Measurements from ENCODE around the gene BAIAP2L1.

Gene BAIAP2L1

DNA sequence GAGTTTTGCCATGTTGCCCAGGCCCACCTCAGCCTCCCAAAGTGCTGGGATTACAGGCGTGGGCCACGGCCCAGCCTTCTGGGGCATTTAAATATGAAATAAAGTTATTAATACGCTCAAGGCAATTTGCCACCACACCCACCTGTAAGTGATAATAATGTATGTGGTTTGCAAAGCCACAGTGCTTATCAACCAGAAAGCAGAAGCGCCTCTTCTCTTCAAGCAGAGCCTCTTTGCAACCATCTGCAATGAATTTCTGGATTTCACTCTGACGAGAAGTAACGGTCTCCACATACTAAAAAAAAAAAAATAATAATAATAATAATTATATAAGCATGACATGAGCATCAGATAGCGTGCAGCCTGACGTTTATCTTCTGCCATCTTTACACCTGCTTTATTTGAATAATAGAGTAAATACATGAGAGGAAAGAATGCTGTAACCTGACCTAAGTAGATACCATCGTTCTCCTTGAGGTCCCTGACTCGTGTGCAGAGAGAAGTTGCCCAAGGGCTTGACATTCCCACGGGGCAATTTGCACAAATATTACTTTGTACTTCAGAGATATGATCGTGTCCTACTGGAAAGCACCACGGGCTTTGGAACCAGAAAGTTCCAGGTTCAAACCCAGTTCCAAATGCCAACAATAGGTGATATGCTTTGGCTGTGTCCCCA, 85.4 kb downstream of the BAIAP2L1 start:
- FAIRE-seq (no peak), DNase-seq (ENCODE audit: insufficient read length, low spot score) (no peak)
- TF ChIP-seq TAF1 (IDR thresholded peaks at IDR 0.05; ENCODE audit: low read depth, low read length) (no peak), SPI1 (IDR thresholded peaks at IDR 0.05; ENCODE audit: low read depth, low read length) (peak; percentile 94), PAX5 (IDR thresholded peaks at IDR 0.05; ENCODE audit: insufficient read depth, low read length, severe bottlenecking) (peak; percentile 19), POLR2A (IDR thresholded peaks at IDR 0.05; ENCODE audit: low read depth, low read length) (no peak), POU2F2 (IDR thresholded peaks at IDR 0.05; ENCODE audit: low read depth, low read length) (peak; percentile 82; the same call in 1 of the 2 replicates), POLR2AphosphoS5 (IDR thresholded peaks at IDR 0.05; ENCODE audit: low read depth, low read length) (no peak)

DNA sequence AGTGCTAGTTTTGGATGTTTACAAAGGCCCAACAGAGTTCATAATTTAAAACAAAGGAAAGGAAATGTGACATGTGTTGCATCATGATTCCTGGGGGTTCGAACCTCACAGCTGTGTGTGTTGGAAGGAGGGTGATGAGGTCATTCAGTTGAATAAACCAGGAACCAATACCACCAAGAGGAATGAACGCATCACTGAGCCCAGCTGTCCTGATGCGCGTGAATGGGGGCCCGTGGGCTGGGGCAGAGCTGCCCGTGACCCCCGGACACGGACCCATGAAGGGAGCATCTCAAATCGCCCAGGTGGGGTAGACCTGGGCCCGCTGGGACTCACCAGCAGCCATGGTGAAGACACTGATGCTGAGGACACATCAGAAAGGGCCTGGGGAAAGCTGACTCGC, 86.4 kb downstream of the BAIAP2L1 start:
- DNase-seq (ENCODE audit: insufficient read length, low spot score) (no peak), FAIRE-seq (peak; percentile 56)
- TF ChIP-seq POU2F2 (IDR thresholded peaks at IDR 0.05; ENCODE audit: low read depth, low read length) (no peak), PAX5 (IDR thresholded peaks at IDR 0.05; ENCODE audit: insufficient read depth, low read length, severe bottlenecking) (peak; percentile 83)

DNA sequence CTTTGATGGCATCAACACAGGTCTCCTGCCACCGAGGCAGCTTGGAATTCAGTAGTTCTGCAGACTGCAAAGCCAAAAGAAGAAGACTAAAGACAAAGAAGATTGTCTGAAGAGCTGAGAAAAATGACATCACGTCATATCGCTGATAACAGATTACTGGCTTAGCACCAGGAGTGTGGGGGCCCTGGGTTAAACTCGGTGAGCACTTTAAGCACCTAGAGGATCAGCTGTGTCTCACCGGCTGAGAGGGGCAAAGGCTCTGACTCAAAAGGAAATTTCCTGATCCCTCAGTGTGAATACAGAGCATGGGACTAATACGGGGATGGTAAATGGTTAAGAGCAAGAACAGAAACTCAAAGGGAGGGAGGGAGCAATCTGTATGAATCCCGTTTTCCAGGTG, 88.7 kb downstream of the BAIAP2L1 start:
- FAIRE-seq: no peak
- no peak for DNase-seq (ENCODE audit: insufficient read length, low spot score)
- no peak for TF ChIP-seq POLR2A (IDR thresholded peaks at IDR 0.05; ENCODE audit: low read depth, low read length)
- no peak for TF ChIP-seq PAX5 (IDR thresholded peaks at IDR 0.05; ENCODE audit: insufficient read depth, low read length, severe bottlenecking)
- TF ChIP-seq TAF1 (IDR thresholded peaks at IDR 0.05; ENCODE audit: low read depth, low read length): no peak
- TF ChIP-seq SPI1 (IDR thresholded peaks at IDR 0.05; ENCODE audit: low read depth, low read length): no peak
- TF ChIP-seq POU2F2 (IDR thresholded peaks at IDR 0.05; ENCODE audit: low read depth, low read length): no peak
- TF ChIP-seq POLR2AphosphoS5 (IDR thresholded peaks at IDR 0.05; ENCODE audit: low read depth, low read length): no peak

DNA sequence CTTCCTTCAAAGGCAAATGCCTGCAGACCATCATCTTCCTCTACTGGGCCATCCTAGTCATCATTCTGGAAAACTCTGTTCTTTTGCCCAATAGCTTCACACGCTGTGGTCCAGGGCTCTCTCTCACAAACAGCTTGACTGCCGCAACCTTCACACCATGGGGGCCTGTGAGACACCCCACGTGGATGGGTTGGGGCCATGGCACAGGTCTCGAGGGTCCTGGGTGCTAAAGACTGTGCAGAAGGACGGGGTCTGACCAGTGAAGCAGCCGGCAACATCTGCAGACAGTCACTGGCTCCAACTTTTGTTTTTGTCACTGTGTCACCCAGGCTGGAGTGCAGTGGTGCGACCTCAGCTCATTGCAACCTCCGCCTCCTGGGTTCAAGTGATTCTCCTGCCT, 91.3 kb downstream of the BAIAP2L1 start:
- no peak for DNase-seq (ENCODE audit: insufficient read length, low spot score)
- no peak for FAIRE-seq
- no peak for TF ChIP-seq PAX5 (IDR thresholded peaks at IDR 0.05; ENCODE audit: insufficient read depth, low read length, severe bottlenecking)
- TF ChIP-seq TAF1 (IDR thresholded peaks at IDR 0.05; ENCODE audit: low read depth, low read length): no peak
- TF ChIP-seq POLR2AphosphoS5 (IDR thresholded peaks at IDR 0.05; ENCODE audit: low read depth, low read length): no peak
- no peak for TF ChIP-seq POLR2A (IDR thresholded peaks at IDR 0.05; ENCODE audit: low read depth, low read length)
- no peak for TF ChIP-seq POU2F2 (IDR thresholded peaks at IDR 0.05; ENCODE audit: low read depth, low read length)
- TF ChIP-seq SPI1 (IDR thresholded peaks at IDR 0.05; ENCODE audit: low read depth, low read length): no peak

DNA sequence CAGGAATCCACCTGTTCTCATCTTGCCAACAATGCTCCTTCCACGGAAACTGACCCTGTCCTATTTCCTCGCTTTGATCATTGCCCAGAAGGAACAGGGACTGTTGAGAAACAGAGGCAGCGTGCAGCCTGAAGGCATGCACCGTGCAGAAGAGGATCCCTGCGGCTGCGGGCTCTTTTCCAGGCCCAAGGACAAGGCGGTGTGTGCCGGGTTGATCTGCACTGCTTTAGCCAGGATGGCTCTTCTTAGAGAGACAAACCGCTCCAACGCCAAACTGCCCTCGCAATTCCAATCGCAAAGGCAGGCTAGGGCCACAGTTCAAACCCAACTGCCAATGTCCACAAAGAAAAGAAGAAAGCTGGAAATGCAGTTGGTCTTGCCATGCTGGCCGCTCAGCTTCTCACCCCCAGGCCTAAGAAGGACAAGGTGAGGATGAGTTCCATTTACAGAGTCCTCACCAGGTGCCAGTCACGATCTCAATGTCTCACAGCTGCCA, 92.9 kb downstream of the BAIAP2L1 start:
- DNase-seq (ENCODE audit: insufficient read length, low spot score): no peak
- no peak for TF ChIP-seq POLR2AphosphoS5 (IDR thresholded peaks at IDR 0.05; ENCODE audit: low read depth, low read length)
- TF ChIP-seq TAF1 (IDR thresholded peaks at IDR 0.05; ENCODE audit: low read depth, low read length): no peak
- no peak for TF ChIP-seq SPI1 (IDR thresholded peaks at IDR 0.05; ENCODE audit: low read depth, low read length)
- TF ChIP-seq POLR2A (IDR thresholded peaks at IDR 0.05; ENCODE audit: low read depth, low read length): no peak
- no peak for TF ChIP-seq POU2F2 (IDR thresholded peaks at IDR 0.05; ENCODE audit: low read depth, low read length)
- TF ChIP-seq PAX5 (IDR thresholded peaks at IDR 0.05; ENCODE audit: insufficient read depth, low read length, severe bottlenecking): no peak
- FAIRE-seq: no peak

DNA sequence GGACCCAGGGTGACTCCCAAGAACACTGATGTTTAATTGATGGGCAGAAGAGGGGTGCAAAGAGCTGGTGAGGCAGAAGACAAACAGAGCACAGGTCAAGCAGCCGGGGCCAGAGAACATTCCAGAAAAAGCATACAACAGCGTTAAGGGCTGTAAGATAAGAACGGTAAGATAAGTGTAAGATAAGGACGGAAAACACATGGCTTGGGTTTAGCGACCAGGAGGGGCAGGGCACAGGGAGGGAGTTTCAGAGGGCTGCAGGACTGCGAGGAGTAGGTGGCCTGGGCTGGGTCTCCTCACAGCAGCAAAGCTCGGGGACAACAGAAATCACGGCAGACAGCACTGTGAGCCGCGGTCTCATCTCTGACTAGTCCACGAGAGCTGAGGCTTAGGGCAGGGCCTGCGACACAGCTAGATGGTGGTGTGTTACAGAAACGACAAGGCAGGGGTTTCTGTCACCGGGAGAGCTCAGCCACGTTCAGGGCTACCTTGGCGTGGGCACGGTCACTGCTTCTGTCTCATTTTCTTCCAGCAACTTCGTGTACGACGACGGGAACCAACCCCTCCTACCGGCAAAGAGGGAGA, 94.8 kb downstream of the BAIAP2L1 start:
- FAIRE-seq (no peak), DNase-seq (ENCODE audit: insufficient read length, low spot score) (no peak)
- TF ChIP-seq POLR2AphosphoS5 (IDR thresholded peaks at IDR 0.05; ENCODE audit: low read depth, low read length): no peak
- no peak for TF ChIP-seq POU2F2 (IDR thresholded peaks at IDR 0.05; ENCODE audit: low read depth, low read length)
- TF ChIP-seq SPI1 (IDR thresholded peaks at IDR 0.05; ENCODE audit: low read depth, low read length): no peak

DNA sequence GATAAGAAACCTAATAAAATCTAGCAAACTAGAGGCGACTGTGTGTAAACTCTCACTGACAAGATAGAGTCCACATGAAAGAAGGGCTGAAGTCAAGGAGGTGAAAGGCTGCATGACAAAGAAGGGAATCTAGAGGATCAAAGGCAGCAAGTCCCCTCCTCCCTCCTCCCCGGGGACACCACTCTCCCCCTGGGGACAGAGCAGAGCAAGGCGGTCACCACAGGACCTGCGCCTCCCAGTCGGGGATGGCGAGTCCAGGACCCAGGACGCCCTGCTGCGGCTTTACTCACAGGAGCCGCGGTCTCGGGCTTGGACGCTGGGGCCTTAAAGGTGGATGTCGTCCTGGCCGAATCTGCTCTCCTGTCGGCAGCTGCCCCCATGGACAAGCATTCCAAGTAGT, 97.0 kb downstream of the BAIAP2L1 start:
- TF ChIP-seq PAX5 (IDR thresholded peaks at IDR 0.05; ENCODE audit: insufficient read depth, low read length, severe bottlenecking): no peak
- TF ChIP-seq SPI1 (IDR thresholded peaks at IDR 0.05; ENCODE audit: low read depth, low read length): no peak
- no peak for TF ChIP-seq POLR2A (IDR thresholded peaks at IDR 0.05; ENCODE audit: low read depth, low read length)
- TF ChIP-seq POLR2AphosphoS5 (IDR thresholded peaks at IDR 0.05; ENCODE audit: low read depth, low read length): no peak
- TF ChIP-seq TAF1 (IDR thresholded peaks at IDR 0.05; ENCODE audit: low read depth, low read length): no peak
- TF ChIP-seq POU2F2 (IDR thresholded peaks at IDR 0.05; ENCODE audit: low read depth, low read length): no peak
- no peak for DNase-seq (ENCODE audit: insufficient read length, low spot score)
- no peak for FAIRE-seq

DNA sequence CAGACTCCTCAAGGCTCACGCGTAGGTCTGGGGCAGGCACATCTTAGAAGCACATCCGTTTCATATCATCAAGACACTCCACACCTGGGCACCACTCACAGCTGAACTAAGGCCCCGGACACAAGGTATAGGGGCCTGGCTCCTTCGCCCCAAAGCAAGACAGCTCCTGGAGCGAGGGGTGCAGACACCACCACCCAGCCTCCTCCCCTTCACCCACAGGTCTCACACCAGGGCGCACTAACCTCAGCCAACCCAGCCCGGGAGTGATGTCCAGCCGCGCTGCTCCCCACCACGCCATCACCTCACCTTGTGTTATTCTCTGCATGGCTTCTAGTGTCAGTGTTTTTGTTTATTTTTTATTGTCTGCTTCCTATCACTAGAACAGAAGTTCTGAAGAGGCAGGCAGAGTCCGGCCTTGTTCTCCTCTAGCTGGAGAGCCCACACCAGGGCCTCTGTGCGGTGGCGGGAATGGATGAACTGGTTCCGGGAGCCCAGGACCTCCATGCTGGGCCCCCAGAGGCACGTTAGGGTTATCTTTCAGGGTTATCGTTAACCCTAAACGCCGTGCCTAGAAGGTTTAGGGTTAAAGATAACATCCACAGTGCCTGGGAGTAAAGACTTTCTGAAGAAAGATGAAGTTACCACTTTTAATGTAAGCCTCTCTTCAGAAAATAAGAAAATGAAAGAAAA, 97.6 kb downstream of the BAIAP2L1 start:
- no peak for FAIRE-seq
- no peak for DNase-seq (ENCODE audit: insufficient read length, low spot score)
- TF ChIP-seq POU2F2 (IDR thresholded peaks at IDR 0.05; ENCODE audit: low read depth, low read length) (no peak), POLR2AphosphoS5 (IDR thresholded peaks at IDR 0.05; ENCODE audit: low read depth, low read length) (no peak), POLR2A (IDR thresholded peaks at IDR 0.05; ENCODE audit: low read depth, low read length) (no peak), PAX5 (IDR thresholded peaks at IDR 0.05; ENCODE audit: insufficient read depth, low read length, severe bottlenecking) (no peak), SPI1 (IDR thresholded peaks at IDR 0.05; ENCODE audit: low read depth, low read length) (no peak), TAF1 (IDR thresholded peaks at IDR 0.05; ENCODE audit: low read depth, low read length) (no peak)

DNA sequence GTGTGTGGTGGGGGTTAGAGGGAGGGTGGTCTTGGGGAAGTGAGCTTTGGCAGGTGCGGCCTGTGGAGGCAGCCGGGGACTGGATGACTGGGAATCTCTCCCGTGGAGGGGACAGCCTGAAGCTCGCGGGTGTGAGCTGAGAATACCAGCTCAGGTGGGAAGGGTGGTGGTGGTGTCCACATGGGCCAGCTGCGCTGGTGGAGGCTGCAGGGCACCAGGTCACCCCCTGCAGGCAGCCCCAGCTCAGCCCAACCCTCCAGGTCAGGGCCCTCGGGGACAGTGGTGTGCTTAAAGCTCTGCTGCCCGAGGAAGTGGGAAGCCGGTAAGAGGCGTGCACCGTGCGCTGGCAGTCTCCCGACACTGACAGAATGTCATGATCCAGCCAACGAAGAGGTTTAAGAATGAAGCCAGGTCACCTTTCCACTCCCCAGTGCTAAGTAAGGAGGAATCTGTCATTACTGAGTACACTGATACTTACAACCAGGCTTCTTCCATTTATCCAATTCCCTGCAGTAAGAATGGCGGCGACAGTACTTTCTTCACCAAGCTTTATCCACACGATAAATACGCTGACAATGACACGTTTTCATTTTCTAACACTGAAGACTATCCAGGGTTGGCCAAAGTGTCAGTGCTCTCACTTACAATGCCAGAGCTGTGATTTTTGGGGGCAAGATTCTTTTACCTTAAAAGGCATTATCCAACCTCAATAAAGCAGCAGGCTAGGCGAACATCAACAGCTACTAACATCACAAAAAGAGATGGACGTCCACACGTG, 99.0 kb downstream of the BAIAP2L1 start:
- TF ChIP-seq TAF1 (IDR thresholded peaks at IDR 0.05; ENCODE audit: low read depth, low read length) (no peak), PAX5 (IDR thresholded peaks at IDR 0.05; ENCODE audit: insufficient read depth, low read length, severe bottlenecking) (no peak), SPI1 (IDR thresholded peaks at IDR 0.05; ENCODE audit: low read depth, low read length) (no peak), POU2F2 (IDR thresholded peaks at IDR 0.05; ENCODE audit: low read depth, low read length) (no peak), POLR2A (IDR thresholded peaks at IDR 0.05; ENCODE audit: low read depth, low read length) (no peak), POLR2AphosphoS5 (IDR thresholded peaks at IDR 0.05; ENCODE audit: low read depth, low read length) (no peak)
- no peak for DNase-seq (ENCODE audit: insufficient read length, low spot score)
- FAIRE-seq: no peak

Data from GM12891 (cell line).